ENCODE results near the gene TYW1.
"Not testable (repeated sequence)": the region's sequence is repeated elsewhere in the genome, so short reads cannot be mapped to it uniquely, and the experiment has no call there.

The TYW1 gene

DNA sequence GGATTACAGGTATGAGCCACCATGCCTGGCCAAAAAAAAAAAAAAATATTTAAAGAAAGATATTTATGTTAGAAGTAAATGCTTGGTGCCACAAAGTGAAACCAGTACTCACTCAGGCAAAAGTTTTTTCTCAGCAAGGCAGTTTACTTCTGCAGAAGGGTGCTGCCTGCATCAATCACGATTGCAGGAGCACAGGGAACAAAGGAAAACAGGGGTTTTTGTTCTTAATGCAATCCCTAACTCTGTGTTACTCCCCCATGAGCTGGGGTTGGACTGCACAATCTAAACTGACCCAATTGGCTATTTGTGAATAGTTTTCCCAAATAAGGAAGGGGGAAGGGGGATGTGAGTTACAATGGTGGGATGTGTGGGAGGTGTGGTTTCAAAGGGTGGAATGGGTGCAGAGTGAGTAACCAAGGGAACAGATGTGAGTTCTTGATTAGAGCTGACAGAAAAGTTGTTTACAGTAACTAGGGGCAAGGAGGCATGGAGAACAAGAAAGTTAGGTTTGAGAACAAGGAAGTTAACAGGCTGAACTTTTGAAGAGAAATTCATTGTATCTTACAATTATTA, 255.4 kb downstream of the TYW1 start:
- no peak for DNase-seq (ENCODE audit: low spot score)

DNA sequence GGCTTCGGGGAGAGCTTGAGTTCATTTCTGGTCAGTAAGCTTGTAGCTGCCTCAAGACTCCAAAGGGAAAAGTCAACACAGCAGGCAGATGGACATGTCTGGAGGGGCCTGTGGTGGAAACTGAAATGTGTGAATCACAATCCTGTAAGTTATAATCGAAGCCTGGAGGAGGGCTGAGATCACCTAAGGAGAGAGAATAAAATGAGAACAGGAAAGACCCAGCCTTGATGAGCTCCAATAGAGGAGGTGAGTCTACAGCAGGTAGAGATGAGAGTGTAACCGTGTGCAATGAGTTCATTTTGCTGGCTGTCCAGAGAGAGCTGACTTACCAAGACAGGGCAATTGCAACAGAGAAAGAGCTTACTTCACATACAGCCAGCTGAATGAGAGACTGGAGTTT, 258.4 kb downstream of the TYW1 start:
- DNase-seq (ENCODE audit: low spot score): not testable (repeated sequence)

DNA sequence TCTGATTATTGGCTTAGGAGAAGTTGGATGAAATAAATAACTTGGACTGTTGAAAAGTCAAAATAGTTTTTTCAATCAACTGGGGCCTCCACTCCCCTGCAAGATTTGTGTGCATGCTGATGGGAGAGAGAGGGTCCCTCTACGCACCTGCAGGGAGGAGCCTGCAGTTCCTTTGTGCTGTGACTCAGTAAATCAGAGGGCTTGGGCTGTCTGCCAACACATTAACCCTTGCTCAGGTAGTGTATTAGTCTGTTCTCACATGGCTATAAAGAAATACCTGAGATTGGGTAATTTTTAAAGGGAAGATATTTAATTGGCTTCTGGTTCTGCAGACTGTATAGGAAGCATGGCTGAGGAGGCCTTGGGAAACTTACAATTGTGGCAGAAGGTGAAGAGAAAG, 261.1 kb downstream of the TYW1 start:
- not testable (repeated sequence) for DNase-seq (ENCODE audit: low spot score)

DNA sequence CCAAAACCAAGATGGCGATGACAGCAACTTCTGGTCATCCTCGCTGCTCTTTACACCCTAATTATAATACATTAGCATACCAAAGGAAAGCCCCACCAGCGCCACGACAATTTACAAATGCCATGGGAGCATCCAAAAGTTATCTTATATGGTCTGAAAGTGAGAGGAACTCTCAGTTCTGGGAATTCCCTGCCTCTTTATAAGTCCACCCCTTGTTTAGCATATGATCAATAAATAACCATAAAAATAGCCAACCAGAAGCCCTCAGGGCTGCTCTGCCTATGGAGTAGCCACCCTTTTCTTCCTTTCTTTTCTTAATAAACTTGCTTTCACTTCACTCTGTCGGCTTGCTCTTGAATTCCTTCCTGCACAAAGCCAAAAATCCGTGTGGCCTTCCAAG, 262.7 kb downstream of the TYW1 start:
- DNase-seq (ENCODE audit: low spot score): not testable (repeated sequence)

DNA sequence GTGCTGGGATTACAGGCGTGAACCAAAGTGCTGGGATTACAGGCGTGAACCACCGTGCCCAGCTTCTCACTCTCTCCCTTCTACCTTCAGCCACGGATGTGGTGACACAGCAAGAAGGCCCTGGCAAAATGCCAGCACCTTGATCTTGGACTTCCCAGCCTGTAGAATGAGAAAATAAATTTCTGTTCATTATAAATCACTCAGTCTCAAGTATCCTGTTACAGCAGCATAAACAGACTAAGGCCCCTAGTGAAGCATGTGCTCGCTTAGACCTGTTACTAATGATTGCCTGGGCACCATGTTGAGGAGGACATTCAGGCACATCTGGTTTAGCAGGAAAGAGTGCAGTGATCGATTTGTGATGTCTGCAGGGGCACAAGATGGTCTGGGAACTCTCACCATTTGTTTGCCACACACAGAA, 263.5 kb downstream of the TYW1 start:
- DNase-seq (ENCODE audit: low spot score): not testable (repeated sequence)

DNA sequence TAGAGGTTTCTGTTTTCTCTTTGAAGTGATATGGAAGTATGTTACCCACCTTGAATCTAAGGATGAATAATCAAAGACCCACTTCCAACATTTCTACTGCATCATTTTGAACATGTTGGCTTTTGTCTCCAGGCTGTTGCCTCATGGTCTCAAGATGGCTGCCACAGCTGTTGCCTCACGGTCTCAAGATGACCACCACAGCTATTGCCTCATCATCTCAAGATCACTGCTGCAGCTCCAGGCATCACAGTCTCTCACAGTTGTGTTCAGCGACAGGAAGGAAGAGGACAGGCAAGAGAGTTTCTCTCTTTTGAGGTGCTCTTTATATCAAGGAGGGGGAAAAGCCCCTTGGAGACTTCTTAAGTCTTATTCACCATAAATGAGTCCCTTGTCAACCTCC, 267.4 kb downstream of the TYW1 start:
- DNase-seq (ENCODE audit: low spot score): not testable (repeated sequence)

DNA sequence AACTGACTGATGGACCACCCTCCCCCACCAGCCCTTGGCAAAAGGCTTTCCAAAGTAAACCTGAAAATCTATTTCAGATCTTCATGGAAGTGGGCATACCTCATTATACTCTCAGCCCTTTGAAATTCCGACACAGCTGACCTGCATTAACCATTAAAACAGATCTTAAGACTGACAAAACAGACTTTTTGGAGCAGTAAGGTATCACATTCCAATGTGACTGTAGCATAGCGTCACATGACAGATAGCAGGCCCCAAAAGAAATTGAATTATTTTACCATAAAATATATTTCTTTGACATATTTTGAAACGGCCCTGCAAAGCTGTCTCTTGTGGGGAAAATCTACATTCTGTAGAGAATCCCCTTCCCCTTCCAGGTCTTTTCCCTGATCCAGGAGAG, 269.4 kb downstream of the TYW1 start:
- DNase-seq (ENCODE audit: low spot score): not testable (repeated sequence)

DNA sequence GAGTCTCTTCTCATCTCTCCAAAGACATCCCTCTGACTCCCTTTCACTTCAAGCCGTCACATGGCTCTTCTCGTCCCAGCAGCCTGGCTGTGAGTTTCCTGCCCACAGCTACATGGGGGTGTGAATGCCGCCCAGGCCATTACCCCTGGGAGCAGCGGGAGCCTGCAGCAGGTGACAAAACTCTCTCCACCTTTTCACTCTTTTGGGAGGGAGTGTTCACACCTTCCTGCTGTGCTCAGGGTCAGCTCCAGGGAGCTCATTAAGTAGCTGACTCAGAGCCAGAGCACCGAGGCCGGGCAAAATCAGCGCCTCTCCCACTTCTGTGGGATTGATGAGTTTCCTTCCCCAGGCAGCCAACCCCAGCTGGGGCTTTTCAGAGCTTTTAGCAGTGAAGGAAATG, 271.3 kb downstream of the TYW1 start:
- DNase-seq (ENCODE audit: low spot score): no peak

DNA sequence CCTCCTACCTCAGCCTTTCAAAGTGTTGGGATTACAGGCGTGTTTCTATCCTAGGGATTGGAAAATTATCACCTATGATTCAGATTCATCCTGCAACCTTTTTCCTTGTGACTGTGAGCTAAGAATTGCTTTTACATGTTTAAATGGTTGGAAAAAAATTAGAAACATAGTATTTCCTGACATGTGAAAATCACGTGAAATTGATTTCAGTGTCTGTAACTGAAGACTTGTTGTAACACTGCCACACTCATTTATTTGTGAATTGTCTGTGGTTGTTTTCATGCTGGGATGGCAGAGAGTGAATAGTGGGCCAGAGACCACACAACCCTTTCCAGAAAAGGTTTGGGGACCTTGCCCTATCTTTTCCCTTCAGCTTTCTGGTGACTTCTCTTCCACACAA, 273.3 kb downstream of the TYW1 start:
- not testable (repeated sequence) for DNase-seq (ENCODE audit: low spot score)

All from LoVo (cell line).